Epithelial cell of proximal tubule (primary cell): ENCODE data around the gene LRIT1. TPM values are rescaled to one million over a fixed set of nuclear protein-coding genes. Genes with fewer than 3 reads are reported as not detected.

Experiments
- DNase-seq: peaks from one replicate; pipeline ENCODE4 v3.0.0-alpha.2; 2011; ENCODE audit warnings: low read depth
- H3K4me3 ChIP-seq: 2 replicates; pipeline ENCODE4 v1.5.1; 2011; ENCODE audit warnings: low read depth, mild to moderate bottlenecking, low read length
- CTCF ChIP-seq: conservative IDR thresholded peaks from 2 replicates; pipeline ENCODE4 v1.5.1; 2012; ENCODE audit warnings: low read depth, mild to moderate bottlenecking, low read length
- total RNA-seq: library from RNA; depleted of rRNA; stranded (reverse); fragments of >200 nt; gene quantifications from 2 replicates; pipeline ENCODE4 v1.2.3, GENCODE V29; 2015

LRIT1 gene
- total RNA-seq, 1 donor from 2014 or later, result not detected

- no peak for TF ChIP-seq CTCF
- H3K4me3 ChIP-seq, result no peak overlapping the region
Observed at GRCh38 chr10:84185526-84186175, 55.7 kb downstream of the LRIT1 start.

GRCh38 chr10:84184517-84184916, 56.8 kb downstream of the LRIT1 start:
- no peak for DNase-seq
- no peak for TF ChIP-seq CTCF
- H3K4me3 ChIP-seq, result no peak overlapping the region

More at GRCh38 chr10:84185526-84186175, 55.7 kb downstream of the LRIT1 start:
- DNase-seq, result no peak

- no peak for TF ChIP-seq CTCF
- no peak for DNase-seq
- H3K4me3 ChIP-seq, result no peak overlapping the region
Observed at GRCh38 chr10:84181631-84182030, 59.7 kb downstream of the LRIT1 start.

Other genes starting within 250 kb of the LRIT1 start
- 174 and 187 TPM in 2 replicates for gene GHITM, start 102.0 kb downstream of the LRIT1 start, total RNA-seq
- 1.0 TPM in 1 of 2 replicates, not detected in the other for gene GPR15LG, start 67.7 kb downstream of the LRIT1 start, total RNA-seq
- gene CDHR1, start 47.0 kb downstream of the LRIT1 start, total RNA-seq, result 1.1 and 2.5 TPM in 2 replicates
- gene LRIT2, start 16.0 kb downstream of the LRIT1 start, total RNA-seq, result not detected in 2 replicates
- gene RGR, start 3.5 kb upstream of the LRIT1 start, total RNA-seq, result not detected in 2 replicates
- gene CCSER2, start 87.0 kb upstream of the LRIT1 start, total RNA-seq, result 8.8 and 12.5 TPM in 2 replicates